T1000 (cell line): Measurements from ENCODE around the gene SLC41A3.

Source experiments
- DNase-seq: peaks from one replicate; lab custom pipeline; 2025; ENCODE audit warnings: mixed read lengths; lab: John Stamatoyannopoulos, UW

SLC41A3 gene

GRCh38 chr3:126026277-126026751 is 57.6 kb downstream of the SLC41A3 start:
- no peak for DNase-seq

- DNase-seq = no peak
Observed at GRCh38 chr3:126025862-126026261, 58.1 kb downstream of the SLC41A3 start.

- DNase-seq = no peak
Observed at GRCh38 chr3:126025116-126025729, 58.7 kb downstream of the SLC41A3 start.

GRCh38 chr3:126024049-126024854 is 59.7 kb downstream of the SLC41A3 start:
- DNase-seq = no peak

GRCh38 chr3:126023390-126023789 is 60.5 kb downstream of the SLC41A3 start:
- DNase-seq = no peak

GRCh38 chr3:126022741-126023359 is 61.1 kb downstream of the SLC41A3 start:
- DNase-seq = no peak

GRCh38 chr3:126021702-126022101 is 62.2 kb downstream of the SLC41A3 start:
- no peak for DNase-seq

GRCh38 chr3:126021224-126021623 is 62.7 kb downstream of the SLC41A3 start:
- DNase-seq = no peak

- no peak for DNase-seq
Observed at GRCh38 chr3:126019683-126020082, 64.2 kb downstream of the SLC41A3 start.

GRCh38 chr3:126018995-126019394 is 64.9 kb downstream of the SLC41A3 start:
- no peak for DNase-seq

- no peak for DNase-seq
Observed at GRCh38 chr3:126018545-126018944, 65.4 kb downstream of the SLC41A3 start.

GRCh38 chr3:126017362-126017761 is 66.6 kb downstream of the SLC41A3 start:
- DNase-seq = no peak

- no peak for DNase-seq
Observed at GRCh38 chr3:126016616-126017015, 67.3 kb downstream of the SLC41A3 start.

GRCh38 chr3:126015075-126015474 is 68.8 kb downstream of the SLC41A3 start:
- no peak for DNase-seq

- DNase-seq = no peak
Observed at GRCh38 chr3:126014252-126014651, 69.7 kb downstream of the SLC41A3 start.

GRCh38 chr3:126013751-126014156 is 70.2 kb downstream of the SLC41A3 start:
- DNase-seq = no peak

- DNase-seq = no peak
Observed at GRCh38 chr3:126009181-126009580, 74.7 kb downstream of the SLC41A3 start.

GRCh38 chr3:126008219-126008618 is 75.7 kb downstream of the SLC41A3 start:
- no peak for DNase-seq

GRCh38 chr3:126005951-126006350 is 78.0 kb downstream of the SLC41A3 start:
- DNase-seq = no peak

- no peak for DNase-seq
Observed at GRCh38 chr3:126004692-126005091, 79.2 kb downstream of the SLC41A3 start.

- DNase-seq = no peak
Observed at GRCh38 chr3:126004217-126004616, 79.7 kb downstream of the SLC41A3 start.

- no peak for DNase-seq
Observed at GRCh38 chr3:126003447-126004190, 80.3 kb downstream of the SLC41A3 start.
